ENCODE results near the gene KAT6B. TPM values are rescaled to one million over a fixed set of nuclear protein-coding genes. Genes with fewer than 3 reads are reported as not detected.

KAT6B gene
- total RNA-seq, 2 experiments from 2014 or later: 22.2 to 23.4 TPM

GRCh38 chr10:74925291-74925690 is 98.9 kb downstream of the KAT6B start:
- H3K4me3 Mint-ChIP-seq: no peak overlapping the region
- peaks cover 42% of the 10 kb centered on the region for H3K4me1 Mint-ChIP-seq
- no peak overlapping the region for H3K27ac Mint-ChIP-seq
- no peak for DNase-seq
- no peaks in the 10 kb centered on the region for H3K27me3 Mint-ChIP-seq
- peaks cover 5% of the 10 kb centered on the region for H3K36me3 Mint-ChIP-seq
- no peaks in the 10 kb centered on the region for H3K9me3 Mint-ChIP-seq

- no peak for DNase-seq
- no peaks in the 10 kb centered on the region for H3K9me3 Mint-ChIP-seq
- H3K4me1 Mint-ChIP-seq: peaks cover 43% of the 10 kb centered on the region
- no peaks in the 10 kb centered on the region for H3K27me3 Mint-ChIP-seq
- H3K36me3 Mint-ChIP-seq: peaks cover under 1% of the 10 kb centered on the region
- no peak overlapping the region for H3K4me3 Mint-ChIP-seq
- no peak overlapping the region for H3K27ac Mint-ChIP-seq
Measured at GRCh38 chr10:74925708-74926107, 99.3 kb downstream of the KAT6B start.

GRCh38 chr10:74926791-74927585 is 100.6 kb downstream of the KAT6B start:
- Mint-ChIP-seq H3K9me3 (no peaks in the 10 kb centered on the region), H3K27ac (no peak overlapping the region), H3K4me3 (no peak overlapping the region), H3K4me1 (peaks cover 43% of the 10 kb centered on the region), H3K36me3 (peaks cover 2% of the 10 kb centered on the region), H3K27me3 (no peaks in the 10 kb centered on the region)
- no peak for DNase-seq

- H3K27me3 Mint-ChIP-seq: no peaks in the 10 kb centered on the region
Measured at GRCh38 chr10:74927701-74928100, 101.3 kb downstream of the KAT6B start.

GRCh38 chr10:74928742-74929191 is 102.4 kb downstream of the KAT6B start:
- H3K4me1 Mint-ChIP-seq: peaks cover 34% of the 10 kb centered on the region
- DNase-seq: no peak
- H3K36me3 Mint-ChIP-seq: peaks cover 5% of the 10 kb centered on the region
- H3K27me3 Mint-ChIP-seq: no peaks in the 10 kb centered on the region
- no peak overlapping the region for H3K4me3 Mint-ChIP-seq
- no peaks in the 10 kb centered on the region for H3K9me3 Mint-ChIP-seq
- no peak overlapping the region for H3K27ac Mint-ChIP-seq

More at GRCh38 chr10:74927701-74928100, 101.3 kb downstream of the KAT6B start:
- Mint-ChIP-seq H3K4me1 (peaks cover 42% of the 10 kb centered on the region), H3K36me3 (peaks cover 5% of the 10 kb centered on the region), H3K4me3 (no peak overlapping the region), H3K27ac (no peak overlapping the region), H3K9me3 (no peaks in the 10 kb centered on the region)
- no peak for DNase-seq

- peaks cover 32% of the 10 kb centered on the region for H3K4me1 Mint-ChIP-seq
- no peaks in the 10 kb centered on the region for H3K9me3 Mint-ChIP-seq
- no peaks in the 10 kb centered on the region for H3K27me3 Mint-ChIP-seq
- H3K4me3 Mint-ChIP-seq: no peak overlapping the region
- no peak for DNase-seq
- peaks cover 5% of the 10 kb centered on the region for H3K36me3 Mint-ChIP-seq
- H3K27ac Mint-ChIP-seq: no peak overlapping the region
Measured at GRCh38 chr10:74929197-74929596, 102.8 kb downstream of the KAT6B start.

GRCh38 chr10:74930965-74931364 is 104.6 kb downstream of the KAT6B start:
- H3K36me3 Mint-ChIP-seq: peaks cover 8% of the 10 kb centered on the region
- peaks cover 32% of the 10 kb centered on the region for H3K4me1 Mint-ChIP-seq
- H3K27me3 Mint-ChIP-seq: no peaks in the 10 kb centered on the region
- H3K27ac Mint-ChIP-seq: no peak overlapping the region
- H3K9me3 Mint-ChIP-seq: no peaks in the 10 kb centered on the region
- DNase-seq: no peak
- H3K4me3 Mint-ChIP-seq: no peak overlapping the region

GRCh38 chr10:74932648-74933047 is 106.2 kb downstream of the KAT6B start:
- H3K9me3 Mint-ChIP-seq: no peaks in the 10 kb centered on the region
- H3K36me3 Mint-ChIP-seq: peaks cover 8% of the 10 kb centered on the region
- DNase-seq: no peak
- peaks cover 22% of the 10 kb centered on the region for H3K4me1 Mint-ChIP-seq
- no peak overlapping the region for H3K27ac Mint-ChIP-seq
- no peak overlapping the region for H3K4me3 Mint-ChIP-seq
- H3K27me3 Mint-ChIP-seq: no peaks in the 10 kb centered on the region

GRCh38 chr10:74934100-74934812 is 107.9 kb downstream of the KAT6B start:
- no peak for DNase-seq
- H3K9me3 Mint-ChIP-seq: no peaks in the 10 kb centered on the region
- H3K27ac Mint-ChIP-seq: no peak overlapping the region
- H3K4me3 Mint-ChIP-seq: no peak overlapping the region
- H3K36me3 Mint-ChIP-seq: peaks cover 8% of the 10 kb centered on the region
- H3K4me1 Mint-ChIP-seq: peaks cover 21% of the 10 kb centered on the region
- H3K27me3 Mint-ChIP-seq: no peaks in the 10 kb centered on the region

GRCh38 chr10:74936577-74937265 is 110.3 kb downstream of the KAT6B start:
- DNase-seq: no peak
- peaks cover 16% of the 10 kb centered on the region for H3K36me3 Mint-ChIP-seq
- H3K4me1 Mint-ChIP-seq: peaks cover 18% of the 10 kb centered on the region
- H3K4me3 Mint-ChIP-seq: no peak overlapping the region
- H3K27me3 Mint-ChIP-seq: no peaks in the 10 kb centered on the region
- H3K9me3 Mint-ChIP-seq: no peaks in the 10 kb centered on the region
- no peak overlapping the region for H3K27ac Mint-ChIP-seq

- peaks cover 16% of the 10 kb centered on the region for H3K4me1 Mint-ChIP-seq
- H3K4me3 Mint-ChIP-seq: no peak overlapping the region
- no peak overlapping the region for H3K27ac Mint-ChIP-seq
- H3K27me3 Mint-ChIP-seq: no peaks in the 10 kb centered on the region
- no peaks in the 10 kb centered on the region for H3K9me3 Mint-ChIP-seq
- H3K36me3 Mint-ChIP-seq: peaks cover 11% of the 10 kb centered on the region
- DNase-seq: no peak
Measured at GRCh38 chr10:74937266-74937856, 111.0 kb downstream of the KAT6B start.

GRCh38 chr10:74944205-74944604 is 117.8 kb downstream of the KAT6B start:
- DNase-seq: no peak
- H3K4me3 Mint-ChIP-seq: no peak overlapping the region
- no peak overlapping the region for H3K27ac Mint-ChIP-seq
- H3K36me3 Mint-ChIP-seq: peaks cover 12% of the 10 kb centered on the region
- H3K27me3 Mint-ChIP-seq: no peaks in the 10 kb centered on the region
- no peaks in the 10 kb centered on the region for H3K9me3 Mint-ChIP-seq
- peaks cover 15% of the 10 kb centered on the region for H3K4me1 Mint-ChIP-seq

GRCh38 chr10:74947781-74948401 is 121.5 kb downstream of the KAT6B start:
- DNase-seq: no peak
- peaks cover 14% of the 10 kb centered on the region for H3K36me3 Mint-ChIP-seq
- H3K9me3 Mint-ChIP-seq: no peaks in the 10 kb centered on the region
- H3K4me3 Mint-ChIP-seq: no peak overlapping the region
- H3K27ac Mint-ChIP-seq: no peak overlapping the region
- no peaks in the 10 kb centered on the region for H3K27me3 Mint-ChIP-seq
- H3K4me1 Mint-ChIP-seq: peaks cover 30% of the 10 kb centered on the region

- H3K4me3 Mint-ChIP-seq: no peak overlapping the region
- H3K27me3 Mint-ChIP-seq: no peaks in the 10 kb centered on the region
- H3K9me3 Mint-ChIP-seq: no peaks in the 10 kb centered on the region
- H3K36me3 Mint-ChIP-seq: peaks cover 12% of the 10 kb centered on the region
- H3K4me1 Mint-ChIP-seq: peaks cover 39% of the 10 kb centered on the region
- DNase-seq: no peak
- no peak overlapping the region for H3K27ac Mint-ChIP-seq
Measured at GRCh38 chr10:74949034-74949832, 122.8 kb downstream of the KAT6B start.

All from activated naive CD8-positive, alpha-beta T cell treated with anti-CD3 and anti-CD28 coated beads for 36 hours (primary cell).